GM23338 (cell line): ENCODE measurements around the gene HSF5. TPM values are rescaled to one million over a fixed set of nuclear protein-coding genes. Genes with fewer than 3 reads are reported as not detected.

Experiments used
- ATAC-seq: fragments of 200-7000 bp; cut with Tn5 transposase; 3 replicates; pipeline ENCODE4 v1.9.1; 2020
- DNase-seq: peaks from one replicate; pipeline ENCODE4 v3.0.0-alpha.2; 2015; ENCODE audit warnings: low spot score
- H2AFZ ChIP-seq: fragments of 200-600 bp; sonication (generic); 2 replicates; pipeline ENCODE4 v1.8.0; 2016; ENCODE audit warnings: antibody characterized with exemption, mild to moderate bottlenecking, moderate library complexity
- H3F3A ChIP-seq: fragments of 200-600 bp; sonication (generic); replicated peaks from 2 replicates; pipeline ENCODE4 v1.8.0; 2017; ENCODE audit warnings: antibody characterized with exemption, mixed run types, low read depth
- H3K27ac ChIP-seq: fragments of 200-600 bp; sonication (generic); 2 replicates; pipeline ENCODE4 v1.6.1; 2016; ENCODE audit warnings: low read depth
- H3K27me3 ChIP-seq: fragments of 200-600 bp; sonication (generic); 2 replicates; pipeline ENCODE4 v1.8.0; 2016; ENCODE audit warnings: mild to moderate bottlenecking, mixed run types, moderate library complexity; ENCODE audit not compliant: insufficient read depth
- H3K36me3 ChIP-seq: fragments of 200-600 bp; sonication (generic); 2 replicates; pipeline ENCODE4 v1.8.0; 2016; ENCODE audit warnings: mild to moderate bottlenecking; ENCODE audit not compliant: insufficient read depth
- H3K4me1 ChIP-seq: fragments of 200-600 bp; sonication (generic); 2 replicates; pipeline ENCODE4 v1.8.0; 2016; ENCODE audit warnings: mild to moderate bottlenecking, moderate library complexity; ENCODE audit not compliant: insufficient read depth
- H3K4me2 ChIP-seq: fragments of 200-600 bp; sonication (generic); 2 replicates; pipeline ENCODE4 v1.7.1; 2017; ENCODE audit warnings: mixed run types
- H3K4me3 ChIP-seq: fragments of 200-600 bp; sonication (generic); 2 replicates; pipeline ENCODE4 v1.6.1; 2016; ENCODE audit warnings: mixed run types
- H3K79me2 ChIP-seq: fragments of 200-600 bp; sonication (generic); replicated peaks from 2 replicates; pipeline ENCODE4 v1.8.0; 2017; ENCODE audit warnings: mild to moderate bottlenecking; ENCODE audit not compliant: insufficient read depth
- H3K9me2 ChIP-seq: fragments of 200-600 bp; sonication (generic); 2 replicates; pipeline ENCODE4 v1.8.0; 2017; ENCODE audit not compliant: insufficient read depth
- H4K20me1 ChIP-seq: fragments of 200-600 bp; sonication (generic); replicated peaks from 2 replicates; pipeline ENCODE4 v1.8.0; 2017; ENCODE audit warnings: mild to moderate bottlenecking; ENCODE audit not compliant: insufficient read depth
- H3K27ac Mint-ChIP-seq: 2 replicates; pipeline ENCODE4 v1.8.0; 2020; ENCODE audit warnings: inconsistent platforms, mild to moderate bottlenecking, moderate library complexity, mixed read lengths
- H3K27me3 Mint-ChIP-seq: 3 replicates; pipeline ENCODE4 v1.8.0; 2022; ENCODE audit warnings: low read depth, mild to moderate bottlenecking, moderate library complexity, mixed read lengths, inconsistent platforms; ENCODE audit not compliant: insufficient read depth, poor library complexity
- H3K36me3 Mint-ChIP-seq: 3 replicates; pipeline ENCODE4 v1.8.0; 2021; ENCODE audit warnings: low read depth, mild to moderate bottlenecking, inconsistent platforms, moderate library complexity, mixed read lengths
- H3K4me1 Mint-ChIP-seq: 3 replicates; pipeline ENCODE4 v1.8.0; 2020; ENCODE audit warnings: mild to moderate bottlenecking, inconsistent platforms, mixed read lengths
- H3K4me3 Mint-ChIP-seq: 3 replicates; pipeline ENCODE4 v1.8.0; 2021; ENCODE audit warnings: moderate library complexity, mild to moderate bottlenecking, inconsistent platforms, mixed read lengths
- H3K9me3 Mint-ChIP-seq: 3 replicates; pipeline ENCODE4 v1.8.0; 2020; ENCODE audit warnings: moderate library complexity, mild to moderate bottlenecking, inconsistent platforms, mixed read lengths
- CREB1 ChIP-seq: fragments of 250-450 bp; sonication (Bioruptor Pico); IDR thresholded peaks from 2 replicates; pipeline ENCODE4 v1.5.0; 2020; ENCODE audit warnings: low read depth, mild to moderate bottlenecking, moderate library complexity
- EZH2 ChIP-seq: fragments of 200-600 bp; sonication (generic); IDR thresholded peaks from one replicate; pipeline ENCODE4 v1.8.0; 2017; ENCODE audit warnings: antibody characterized with exemption, mild to moderate bottlenecking, low read depth; ENCODE audit not compliant: unreplicated experiment
- EZH2phosphoT487 ChIP-seq: fragments of 200-600 bp; sonication (generic); IDR thresholded peaks from one replicate; pipeline ENCODE4 v1.8.1; 2018; ENCODE audit warnings: antibody characterized with exemption; ENCODE audit not compliant: unreplicated experiment
- JUNB ChIP-seq: IDR thresholded peaks from one replicate; pipeline ENCODE4 v1.6.1; 2016; ENCODE audit warnings: antibody characterized with exemption; ENCODE audit not compliant: unreplicated experiment
- NANOG ChIP-seq: IDR thresholded peaks from 2 replicates; pipeline ENCODE4 v1.6.1; 2016; ENCODE audit warnings: antibody characterized with exemption, borderline replicate concordance
- POLR2AphosphoS5 ChIP-seq: IDR thresholded peaks from 2 replicates; pipeline ENCODE4 v1.6.1; 2016; ENCODE audit warnings: antibody characterized with exemption, low read depth
- STAT1 ChIP-seq: IDR thresholded peaks from one replicate; pipeline ENCODE4 v1.6.1; 2016; ENCODE audit warnings: antibody characterized with exemption; ENCODE audit not compliant: unreplicated experiment
- ZNF114 ChIP-seq: fragments of 250-450 bp; sonication (Bioruptor Pico); IDR thresholded peaks from 2 replicates; pipeline ENCODE4 v1.5.0; 2020; ENCODE audit warnings: mild to moderate bottlenecking, moderate library complexity
- ZNF331 ChIP-seq: fragments of 250-450 bp; sonication (Bioruptor Pico); IDR thresholded peaks from 2 replicates; pipeline ENCODE4 v1.5.0; 2020; ENCODE audit warnings: low read depth, mild to moderate bottlenecking, moderate library complexity
- polyA plus RNA-seq: library from polyadenylated mRNA; unstranded; fragments of >200 nt; fragmentation: Nextera tagmentation; extraction: Ambion mirVana; gene quantifications from 2 replicates; pipeline ENCODE4 v1.2.1, GENCODE V29; 2016
- total RNA-seq: library from RNA; depleted of rRNA; stranded (reverse); fragments of >200 nt; shearing (Covaris generic); gene quantifications from 2 replicates; pipeline ENCODE4 v1.2.3, GENCODE V29; 2014
- TF ChIP-seq, protein P1 (sequence below): IDR thresholded peaks from one replicate; pipeline ENCODE4 v1.6.1; 2018; ENCODE audit warnings: antibody characterized with exemption; ENCODE audit not compliant: unreplicated experiment
- TF ChIP-seq, protein P2 (sequence below), 2 experiments: fragments of 200-600 bp in 1 of 2; sonication (generic) in 1 of 2; conservative IDR thresholded peaks; 2 replicates each; pipeline versions ENCODE4 v1.5.1 to v1.6.1; 2016 to 2017; ENCODE audit warnings: antibody characterized with exemption in 2 of 2, low read depth in 2 of 2, mild to moderate bottlenecking in 2 of 2, moderate library complexity in 1 of 2
- TF ChIP-seq, protein P3 (sequence below): fragments of 250-450 bp; sonication (Bioruptor Pico); IDR thresholded peaks from 2 replicates; pipeline ENCODE4 v1.5.0; 2020; ENCODE audit warnings: mild to moderate bottlenecking, moderate library complexity
- TF ChIP-seq, protein P4 (sequence below): IDR thresholded peaks from 2 replicates; pipeline ENCODE4 v1.6.1; 2016; ENCODE audit warnings: antibody characterized with exemption

HSF5 gene
- total and polyA plus RNA-seq, 2 experiments from 2014 or later, result 0.24 TPM; not detected in 1

DNA sequence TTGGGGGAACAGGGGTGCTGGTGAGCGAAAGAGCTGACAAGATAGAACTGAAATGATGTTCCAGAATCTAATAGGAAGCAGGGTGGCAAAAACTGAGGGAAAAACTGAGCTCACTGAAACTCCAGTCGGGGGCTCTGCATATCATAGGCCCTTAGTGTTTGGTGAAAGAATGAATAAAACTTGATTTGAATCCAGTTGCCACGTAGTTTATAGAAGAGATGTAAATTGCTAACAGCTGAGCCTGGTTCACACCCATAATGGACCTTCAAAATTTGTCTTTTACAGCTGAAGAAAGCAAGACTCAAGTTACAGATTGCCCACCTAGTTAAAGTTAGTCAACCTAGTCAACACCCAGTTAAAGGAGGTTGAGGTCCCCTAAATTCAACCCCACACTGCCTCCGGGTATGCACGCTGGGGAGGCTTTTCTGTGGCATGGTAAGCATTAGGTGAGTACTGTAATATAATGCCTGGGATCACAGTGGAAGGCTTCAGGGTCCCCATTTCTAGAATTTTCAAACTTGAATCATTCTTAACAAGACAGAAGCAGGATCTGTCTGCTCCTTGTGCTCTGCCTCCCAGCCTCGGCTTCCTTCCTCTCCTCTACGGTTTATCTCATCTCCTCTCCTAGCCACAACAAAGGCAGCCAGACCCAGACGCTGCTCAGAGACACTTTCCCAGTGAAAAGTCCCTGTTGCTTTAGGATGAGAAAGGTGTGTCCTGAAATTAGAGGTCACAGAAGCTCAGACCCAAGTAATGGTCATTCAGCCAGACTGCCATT lies 109.3 kb downstream of the HSF5 start:
- no peaks in the 10 kb centered on the region for H3K9me2 ChIP-seq
- TF ChIP-seq ZNF114 (CRISPR knock-in tag), result no peak
- TF ChIP-seq NANOG, result no peak
- TF ChIP-seq, protein P1, sequence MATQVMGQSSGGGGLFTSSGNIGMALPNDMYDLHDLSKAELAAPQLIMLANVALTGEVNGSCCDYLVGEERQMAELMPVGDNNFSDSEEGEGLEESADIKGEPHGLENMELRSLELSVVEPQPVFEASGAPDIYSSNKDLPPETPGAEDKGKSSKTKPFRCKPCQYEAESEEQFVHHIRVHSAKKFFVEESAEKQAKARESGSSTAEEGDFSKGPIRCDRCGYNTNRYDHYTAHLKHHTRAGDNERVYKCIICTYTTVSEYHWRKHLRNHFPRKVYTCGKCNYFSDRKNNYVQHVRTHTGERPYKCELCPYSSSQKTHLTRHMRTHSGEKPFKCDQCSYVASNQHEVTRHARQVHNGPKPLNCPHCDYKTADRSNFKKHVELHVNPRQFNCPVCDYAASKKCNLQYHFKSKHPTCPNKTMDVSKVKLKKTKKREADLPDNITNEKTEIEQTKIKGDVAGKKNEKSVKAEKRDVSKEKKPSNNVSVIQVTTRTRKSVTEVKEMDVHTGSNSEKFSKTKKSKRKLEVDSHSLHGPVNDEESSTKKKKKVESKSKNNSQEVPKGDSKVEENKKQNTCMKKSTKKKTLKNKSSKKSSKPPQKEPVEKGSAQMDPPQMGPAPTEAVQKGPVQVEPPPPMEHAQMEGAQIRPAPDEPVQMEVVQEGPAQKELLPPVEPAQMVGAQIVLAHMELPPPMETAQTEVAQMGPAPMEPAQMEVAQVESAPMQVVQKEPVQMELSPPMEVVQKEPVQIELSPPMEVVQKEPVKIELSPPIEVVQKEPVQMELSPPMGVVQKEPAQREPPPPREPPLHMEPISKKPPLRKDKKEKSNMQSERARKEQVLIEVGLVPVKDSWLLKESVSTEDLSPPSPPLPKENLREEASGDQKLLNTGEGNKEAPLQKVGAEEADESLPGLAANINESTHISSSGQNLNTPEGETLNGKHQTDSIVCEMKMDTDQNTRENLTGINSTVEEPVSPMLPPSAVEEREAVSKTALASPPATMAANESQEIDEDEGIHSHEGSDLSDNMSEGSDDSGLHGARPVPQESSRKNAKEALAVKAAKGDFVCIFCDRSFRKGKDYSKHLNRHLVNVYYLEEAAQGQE, result no peak
- TF ChIP-seq, protein P2, sequence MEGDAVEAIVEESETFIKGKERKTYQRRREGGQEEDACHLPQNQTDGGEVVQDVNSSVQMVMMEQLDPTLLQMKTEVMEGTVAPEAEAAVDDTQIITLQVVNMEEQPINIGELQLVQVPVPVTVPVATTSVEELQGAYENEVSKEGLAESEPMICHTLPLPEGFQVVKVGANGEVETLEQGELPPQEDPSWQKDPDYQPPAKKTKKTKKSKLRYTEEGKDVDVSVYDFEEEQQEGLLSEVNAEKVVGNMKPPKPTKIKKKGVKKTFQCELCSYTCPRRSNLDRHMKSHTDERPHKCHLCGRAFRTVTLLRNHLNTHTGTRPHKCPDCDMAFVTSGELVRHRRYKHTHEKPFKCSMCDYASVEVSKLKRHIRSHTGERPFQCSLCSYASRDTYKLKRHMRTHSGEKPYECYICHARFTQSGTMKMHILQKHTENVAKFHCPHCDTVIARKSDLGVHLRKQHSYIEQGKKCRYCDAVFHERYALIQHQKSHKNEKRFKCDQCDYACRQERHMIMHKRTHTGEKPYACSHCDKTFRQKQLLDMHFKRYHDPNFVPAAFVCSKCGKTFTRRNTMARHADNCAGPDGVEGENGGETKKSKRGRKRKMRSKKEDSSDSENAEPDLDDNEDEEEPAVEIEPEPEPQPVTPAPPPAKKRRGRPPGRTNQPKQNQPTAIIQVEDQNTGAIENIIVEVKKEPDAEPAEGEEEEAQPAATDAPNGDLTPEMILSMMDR (conservative IDR thresholded peaks at IDR 0.05; ENCODE audit: low read depth in 2 of 2), result no peak
- TF ChIP-seq, protein P3, sequence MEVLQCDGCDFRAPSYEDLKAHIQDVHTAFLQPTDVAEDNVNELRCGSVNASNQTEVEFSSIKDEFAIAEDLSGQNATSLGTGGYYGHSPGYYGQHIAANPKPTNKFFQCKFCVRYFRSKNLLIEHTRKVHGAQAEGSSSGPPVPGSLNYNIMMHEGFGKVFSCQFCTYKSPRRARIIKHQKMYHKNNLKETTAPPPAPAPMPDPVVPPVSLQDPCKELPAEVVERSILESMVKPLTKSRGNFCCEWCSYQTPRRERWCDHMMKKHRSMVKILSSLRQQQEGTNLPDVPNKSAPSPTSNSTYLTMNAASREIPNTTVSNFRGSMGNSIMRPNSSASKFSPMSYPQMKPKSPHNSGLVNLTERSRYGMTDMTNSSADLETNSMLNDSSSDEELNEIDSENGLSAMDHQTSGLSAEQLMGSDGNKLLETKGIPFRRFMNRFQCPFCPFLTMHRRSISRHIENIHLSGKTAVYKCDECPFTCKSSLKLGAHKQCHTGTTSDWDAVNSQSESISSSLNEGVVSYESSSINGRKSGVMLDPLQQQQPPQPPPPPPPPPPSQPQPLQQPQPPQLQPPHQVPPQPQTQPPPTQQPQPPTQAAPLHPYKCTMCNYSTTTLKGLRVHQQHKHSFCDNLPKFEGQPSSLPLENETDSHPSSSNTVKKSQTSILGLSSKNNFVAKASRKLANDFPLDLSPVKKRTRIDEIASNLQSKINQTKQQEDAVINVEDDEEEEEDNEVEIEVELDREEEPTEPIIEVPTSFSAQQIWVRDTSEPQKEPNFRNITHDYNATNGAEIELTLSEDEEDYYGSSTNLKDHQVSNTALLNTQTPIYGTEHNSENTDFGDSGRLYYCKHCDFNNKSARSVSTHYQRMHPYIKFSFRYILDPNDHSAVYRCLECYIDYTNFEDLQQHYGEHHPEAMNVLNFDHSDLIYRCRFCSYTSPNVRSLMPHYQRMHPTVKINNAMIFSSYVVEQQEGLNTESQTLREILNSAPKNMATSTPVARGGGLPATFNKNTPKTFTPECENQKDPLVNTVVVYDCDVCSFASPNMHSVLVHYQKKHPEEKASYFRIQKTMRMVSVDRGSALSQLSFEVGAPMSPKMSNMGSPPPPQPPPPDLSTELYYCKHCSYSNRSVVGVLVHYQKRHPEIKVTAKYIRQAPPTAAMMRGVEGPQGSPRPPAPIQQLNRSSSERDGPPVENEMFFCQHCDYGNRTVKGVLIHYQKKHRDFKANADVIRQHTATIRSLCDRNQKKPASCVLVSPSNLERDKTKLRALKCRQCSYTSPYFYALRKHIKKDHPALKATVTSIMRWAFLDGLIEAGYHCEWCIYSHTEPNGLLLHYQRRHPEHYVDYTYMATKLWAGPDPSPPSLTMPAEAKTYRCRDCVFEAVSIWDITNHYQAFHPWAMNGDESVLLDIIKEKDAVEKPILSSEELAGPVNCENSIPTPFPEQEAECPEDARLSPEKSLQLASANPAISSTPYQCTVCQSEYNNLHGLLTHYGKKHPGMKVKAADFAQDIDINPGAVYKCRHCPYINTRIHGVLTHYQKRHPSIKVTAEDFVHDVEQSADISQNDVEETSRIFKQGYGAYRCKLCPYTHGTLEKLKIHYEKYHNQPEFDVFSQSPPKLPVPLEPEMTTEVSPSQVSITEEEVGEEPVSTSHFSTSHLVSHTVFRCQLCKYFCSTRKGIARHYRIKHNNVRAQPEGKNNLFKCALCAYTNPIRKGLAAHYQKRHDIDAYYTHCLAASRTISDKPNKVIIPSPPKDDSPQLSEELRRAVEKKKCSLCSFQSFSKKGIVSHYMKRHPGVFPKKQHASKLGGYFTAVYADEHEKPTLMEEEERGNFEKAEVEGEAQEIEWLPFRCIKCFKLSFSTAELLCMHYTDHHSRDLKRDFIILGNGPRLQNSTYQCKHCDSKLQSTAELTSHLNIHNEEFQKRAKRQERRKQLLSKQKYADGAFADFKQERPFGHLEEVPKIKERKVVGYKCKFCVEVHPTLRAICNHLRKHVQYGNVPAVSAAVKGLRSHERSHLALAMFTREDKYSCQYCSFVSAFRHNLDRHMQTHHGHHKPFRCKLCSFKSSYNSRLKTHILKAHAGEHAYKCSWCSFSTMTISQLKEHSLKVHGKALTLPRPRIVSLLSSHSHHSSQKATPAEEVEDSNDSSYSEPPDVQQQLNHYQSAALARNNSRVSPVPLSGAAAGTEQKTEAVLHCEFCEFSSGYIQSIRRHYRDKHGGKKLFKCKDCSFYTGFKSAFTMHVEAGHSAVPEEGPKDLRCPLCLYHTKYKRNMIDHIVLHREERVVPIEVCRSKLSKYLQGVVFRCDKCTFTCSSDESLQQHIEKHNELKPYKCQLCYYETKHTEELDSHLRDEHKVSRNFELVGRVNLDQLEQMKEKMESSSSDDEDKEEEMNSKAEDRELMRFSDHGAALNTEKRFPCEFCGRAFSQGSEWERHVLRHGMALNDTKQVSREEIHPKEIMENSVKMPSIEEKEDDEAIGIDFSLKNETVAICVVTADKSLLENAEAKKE (CRISPR knock-in tag), result no peak
- TF ChIP-seq EZH2phosphoT487, result no peak
- TF ChIP-seq JUNB, result no peak
- no peak for TF ChIP-seq STAT1
- TF ChIP-seq CREB1 (CRISPR knock-in tag), result no peak
- TF ChIP-seq ZNF331 (CRISPR knock-in tag), result no peak
- no peak for TF ChIP-seq EZH2
- TF ChIP-seq POLR2AphosphoS5, result no peak
- TF ChIP-seq, protein P4, sequence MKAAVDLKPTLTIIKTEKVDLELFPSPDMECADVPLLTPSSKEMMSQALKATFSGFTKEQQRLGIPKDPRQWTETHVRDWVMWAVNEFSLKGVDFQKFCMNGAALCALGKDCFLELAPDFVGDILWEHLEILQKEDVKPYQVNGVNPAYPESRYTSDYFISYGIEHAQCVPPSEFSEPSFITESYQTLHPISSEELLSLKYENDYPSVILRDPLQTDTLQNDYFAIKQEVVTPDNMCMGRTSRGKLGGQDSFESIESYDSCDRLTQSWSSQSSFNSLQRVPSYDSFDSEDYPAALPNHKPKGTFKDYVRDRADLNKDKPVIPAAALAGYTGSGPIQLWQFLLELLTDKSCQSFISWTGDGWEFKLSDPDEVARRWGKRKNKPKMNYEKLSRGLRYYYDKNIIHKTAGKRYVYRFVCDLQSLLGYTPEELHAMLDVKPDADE, result no peak
- no peaks in the 10 kb centered on the region for H3K79me2 ChIP-seq
- H3K4me3 ChIP-seq, result no peak overlapping the region
- no peak overlapping the region for H2AFZ ChIP-seq
- H3K27ac ChIP-seq, result no peak overlapping the region
- Mint-ChIP-seq H3K27ac (no peak overlapping the region), H3K27me3 (peaks cover 2% of the 10 kb centered on the region), H3K36me3 (no peaks in the 10 kb centered on the region), H3K4me1 (peaks cover 35% of the 10 kb centered on the region), H3K9me3 (no peaks in the 10 kb centered on the region), H3K4me3 (no peak overlapping the region)
- H3K27me3 ChIP-seq, result no peaks in the 10 kb centered on the region
- DNase-seq (no peak), ATAC-seq (no peak)
- H3K36me3 ChIP-seq, result no peaks in the 10 kb centered on the region
- no peaks in the 10 kb centered on the region for H3F3A ChIP-seq
- H3K4me1 ChIP-seq, result peaks cover 21% of the 10 kb centered on the region
- no peak overlapping the region for H3K4me2 ChIP-seq
- H4K20me1 ChIP-seq, result no peaks in the 10 kb centered on the region
